Measurements from ENCODE around the gene ZNF397.

GRCh38 chr18:35242426-35242825 lies 1.6 kb downstream of the ZNF397 start:
- no peak for TF ChIP-seq CTCF (IDR thresholded peaks at IDR 0.05; ENCODE audit: insufficient read depth, low read depth, low read length)
- no peak for TF ChIP-seq EZH2 (IDR thresholded peaks at IDR 0.05; ENCODE audit: insufficient read depth, low read length)
